Large intestine (tissue), 3 donors: ENCODE data around the gene POMGNT2. TPM values are rescaled to one million over a fixed set of nuclear protein-coding genes. Genes with fewer than 3 reads are reported as not detected.
"Not testable (repeated sequence)": the region's sequence is repeated elsewhere in the genome, so short reads cannot be mapped to it uniquely, and the experiment has no call there.

Source experiments
- DNase-seq, 2 donors: peaks; one replicate each; pipeline versions ENCODE4 v3.0.0 to v3.0.0-alpha.2; 2013
- H3K27ac ChIP-seq: one replicate; pipeline ENCODE4 v1.5.1; 2013; ENCODE audit warnings: low read length
- H3K27me3 ChIP-seq: 2 replicates; pipeline ENCODE4 v1.6.1; 2013; ENCODE audit warnings: low read length; ENCODE audit not compliant: control insufficient read depth, insufficient read depth
- H3K36me3 ChIP-seq: 2 replicates; pipeline ENCODE4 v1.6.1; 2013; ENCODE audit warnings: low read length; ENCODE audit not compliant: control insufficient read depth, insufficient read depth
- H3K4me1 ChIP-seq: one replicate; pipeline ENCODE4 v1.6.1; 2013; ENCODE audit warnings: low read length; ENCODE audit not compliant: control insufficient read depth, insufficient read depth
- H3K4me3 ChIP-seq: one replicate; pipeline ENCODE4 v1.5.1; 2013; ENCODE audit warnings: low read length
- H3K9me3 ChIP-seq: one replicate; pipeline ENCODE4 v1.6.1; 2013; ENCODE audit warnings: mild to moderate bottlenecking, low read depth, low read length, moderate library complexity; ENCODE audit not compliant: control insufficient read depth
- WGBS: methylation state at CpG from one replicate; pipeline ENCODE4 v1.1.5; 2013; ENCODE audit warnings: low lambda C conversion rate; ENCODE audit not compliant: insufficient coverage; 5-methylcytosine and 5-hydroxymethylcytosine counted together
- polyA plus RNA-seq: library from polyadenylated mRNA; unstranded; fragments of 120-200 nt; gene quantifications from one replicate; pipeline ENCODE4 v1.2.1, GENCODE V29; 2013

POMGNT2 gene
- polyA plus RNA-seq, 1 donor, result 13.5 TPM

DNA sequence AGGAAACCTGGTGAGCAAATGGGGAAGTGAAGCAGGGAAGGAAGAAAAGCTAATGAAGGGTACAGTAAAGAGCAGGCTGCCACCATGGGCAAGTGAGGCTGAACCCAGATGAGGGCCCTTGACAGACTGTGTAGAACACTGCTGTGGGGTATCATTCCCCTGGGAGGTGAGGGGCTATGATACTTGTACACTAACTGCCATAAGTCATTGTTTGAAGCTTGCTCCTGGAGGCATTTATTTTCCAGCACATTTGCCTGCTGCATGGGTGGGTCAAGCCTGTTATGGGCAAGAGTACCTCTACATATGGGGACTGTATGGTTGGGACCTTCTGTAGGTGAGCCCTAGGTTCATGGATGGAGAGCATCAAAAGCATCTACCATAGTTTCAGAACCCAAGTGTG lies 57.4 kb downstream of the POMGNT2 start:
- Histone ChIP-seq H3K4me1 (no peaks in the 10 kb centered on the region), H3K27ac (no peak overlapping the region), H3K27me3 (no peaks in the 10 kb centered on the region), H3K36me3 (no peaks in the 10 kb centered on the region), H3K9me3 (peaks cover 14% of the 10 kb centered on the region), H3K4me3 (no peak overlapping the region)
- no peak for DNase-seq

DNA sequence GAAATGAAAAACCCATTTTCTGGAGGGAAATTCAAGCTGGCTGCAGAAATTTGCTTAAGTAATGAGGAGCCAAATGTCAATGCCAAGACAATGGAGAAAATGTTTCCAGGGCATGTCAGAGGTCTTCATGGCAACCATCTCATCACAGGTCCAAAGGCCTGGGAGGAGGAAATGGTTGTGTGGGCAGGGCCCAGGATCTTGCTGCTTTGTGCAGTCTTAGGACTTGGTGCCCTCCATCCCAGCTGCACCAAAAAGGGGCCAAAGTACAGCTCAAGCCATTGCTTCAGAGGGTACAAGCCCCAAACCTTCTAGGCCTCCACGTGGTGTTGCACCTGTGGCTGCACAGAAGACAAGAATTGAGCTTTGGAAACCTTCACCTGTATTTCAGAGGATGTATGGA lies 59.3 kb downstream of the POMGNT2 start:
- Histone ChIP-seq H3K9me3 (peaks cover 10% of the 10 kb centered on the region), H3K27ac (no peak overlapping the region), H3K36me3 (no peaks in the 10 kb centered on the region), H3K4me3 (no peak overlapping the region), H3K4me1 (no peaks in the 10 kb centered on the region), H3K27me3 (no peaks in the 10 kb centered on the region)
- no CpG with 5 or more reads among the region's 1 CpG for WGBS
- no peak for DNase-seq

DNA sequence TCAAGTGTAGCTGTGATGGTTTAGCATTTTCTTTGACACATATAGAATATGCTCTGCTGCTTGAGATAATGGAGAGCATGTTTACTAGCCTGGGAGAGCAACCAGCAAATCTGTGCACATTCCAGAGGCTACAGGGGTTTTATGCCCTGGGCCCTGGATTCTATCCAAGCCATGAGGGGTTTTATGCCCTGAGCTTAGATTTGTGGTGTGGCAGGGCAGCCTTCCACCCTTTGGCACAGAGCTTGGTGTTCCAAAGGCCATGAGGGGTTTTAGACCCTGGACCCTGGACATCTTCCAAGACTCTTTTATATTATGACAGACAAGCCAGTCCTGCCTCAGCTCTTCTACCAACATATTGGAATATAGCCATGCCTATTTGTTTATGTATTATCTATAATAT lies 60.8 kb downstream of the POMGNT2 start:
- not testable (repeated sequence) for H3K4me1 ChIP-seq, H3K27ac ChIP-seq, DNase-seq

DNA sequence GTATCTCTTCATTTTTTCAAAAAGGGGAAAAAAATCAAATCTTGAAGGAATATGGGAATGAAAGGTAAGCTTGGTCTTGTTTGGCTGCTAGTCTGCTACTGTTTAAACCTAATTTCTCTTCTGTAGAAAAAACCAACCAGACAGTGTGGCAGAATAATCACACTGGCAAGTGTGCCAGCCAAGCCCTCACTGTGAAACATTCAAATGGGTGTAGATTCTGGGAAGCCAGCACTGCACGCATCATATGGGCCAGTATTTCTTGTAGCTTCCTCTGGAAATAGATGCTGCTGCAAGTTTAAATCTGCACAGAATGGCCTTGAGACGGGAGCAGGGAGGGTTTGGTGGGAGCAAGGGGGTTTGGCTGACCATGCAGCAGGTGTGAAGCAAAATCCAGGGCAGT lies 62.1 kb downstream of the POMGNT2 start:
- no peaks in the 10 kb centered on the region for H3K27me3 ChIP-seq
- H3K4me3 ChIP-seq, result no peak overlapping the region
- no peaks in the 10 kb centered on the region for H3K4me1 ChIP-seq
- peaks cover 8% of the 10 kb centered on the region for H3K9me3 ChIP-seq
- H3K27ac ChIP-seq, result no peak overlapping the region
- DNase-seq, result no peak
- no peaks in the 10 kb centered on the region for H3K36me3 ChIP-seq
- no CpG with 5 or more reads among the region's 2 CpGs for WGBS

More for the DNA sequence above, 60.8 kb downstream of the POMGNT2 start:
- H3K27me3 ChIP-seq, H3K36me3 ChIP-seq, H3K4me3 ChIP-seq, H3K9me3 ChIP-seq: not testable (repeated sequence)

DNA sequence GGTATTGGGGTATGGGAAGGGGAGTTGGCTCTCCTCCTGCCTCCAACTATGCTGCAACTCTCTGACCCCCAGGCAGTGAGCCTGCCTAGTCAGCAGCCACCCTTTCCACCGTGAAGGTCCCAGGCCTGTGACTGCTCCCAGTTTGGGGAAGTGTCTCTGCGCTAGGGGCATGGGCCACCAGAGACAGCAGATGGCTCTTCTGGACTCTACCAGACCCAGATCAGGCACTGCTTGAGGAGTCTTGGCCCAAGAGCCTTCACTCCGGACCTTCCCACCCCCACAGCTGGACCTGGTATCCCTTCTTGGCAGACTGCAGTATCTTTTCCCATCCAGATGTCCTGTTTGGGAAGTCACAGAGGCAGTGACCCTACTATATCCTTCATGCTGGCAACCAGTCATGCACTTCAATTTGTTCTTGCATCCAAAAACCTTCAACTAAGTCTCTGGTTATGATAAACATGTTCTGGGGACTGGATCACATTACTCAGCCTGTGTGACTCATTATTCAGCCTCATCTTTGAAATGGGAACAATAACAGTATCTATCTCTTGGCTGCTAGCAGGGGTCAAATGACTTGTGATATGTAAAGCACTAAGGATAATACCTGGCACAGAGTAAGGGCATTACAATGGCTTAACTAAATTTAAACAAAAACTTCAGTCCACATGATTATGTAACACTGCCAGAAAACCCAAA lies 62.7 kb downstream of the POMGNT2 start:
- H3K4me1 ChIP-seq, result no peaks in the 10 kb centered on the region
- H3K9me3 ChIP-seq, result peaks cover 8% of the 10 kb centered on the region
- DNase-seq, result no peak
- no peak overlapping the region for H3K27ac ChIP-seq
- no CpG with 5 or more reads among the region's 3 CpGs for WGBS
- H3K27me3 ChIP-seq, result no peaks in the 10 kb centered on the region
- H3K4me3 ChIP-seq, result no peak overlapping the region
- H3K36me3 ChIP-seq, result no peaks in the 10 kb centered on the region

DNA sequence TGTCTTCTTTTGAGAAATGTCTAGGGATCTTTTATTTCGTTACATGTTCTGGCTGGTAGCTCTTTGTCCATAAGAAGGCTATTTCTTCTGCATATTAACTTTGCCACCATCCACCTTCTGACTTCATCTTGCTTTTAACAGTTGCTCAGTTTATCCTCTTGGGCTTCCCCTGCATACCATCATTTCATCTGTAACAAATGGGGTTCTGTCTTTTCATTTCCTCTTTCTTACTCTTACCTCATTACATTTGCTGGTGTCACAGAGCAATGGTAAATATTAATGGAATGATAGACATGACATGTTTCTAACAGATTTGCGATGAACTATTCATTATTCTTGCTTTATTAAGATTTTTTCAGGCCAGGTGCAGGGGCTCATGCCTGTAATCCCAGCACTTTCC lies 64.4 kb downstream of the POMGNT2 start:
- no peak for DNase-seq
- H3K27me3 ChIP-seq, result no peaks in the 10 kb centered on the region

DNA sequence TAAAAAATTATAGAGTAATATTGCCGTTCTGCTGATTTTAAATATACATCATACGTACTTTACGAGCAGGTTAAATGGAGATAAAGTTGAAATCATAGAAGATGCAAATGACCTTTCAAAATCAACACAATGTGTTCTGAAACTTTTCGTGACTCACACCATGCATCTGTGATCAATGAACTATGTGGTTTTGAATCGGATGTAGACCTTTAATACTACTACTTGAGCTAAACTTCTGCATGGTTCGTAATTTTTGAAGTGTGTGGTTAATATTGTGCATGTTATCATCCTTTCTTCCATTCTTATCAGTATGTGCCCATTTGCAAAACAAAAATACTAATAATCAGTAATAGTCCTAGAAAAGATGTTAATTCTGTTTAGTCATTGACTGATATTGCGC lies 67.9 kb downstream of the POMGNT2 start:
- no peak for DNase-seq
- Histone ChIP-seq H3K4me1 (no peaks in the 10 kb centered on the region), H3K4me3 (no peak overlapping the region), H3K27ac (no peak overlapping the region), H3K27me3 (no peaks in the 10 kb centered on the region), H3K36me3 (peaks cover 2% of the 10 kb centered on the region), H3K9me3 (no peaks in the 10 kb centered on the region)
- 88% methylated on average over 3 of the region's 7 CpGs for WGBS

More for the DNA sequence above, 64.4 kb downstream of the POMGNT2 start:
- peaks cover 8% of the 10 kb centered on the region for H3K9me3 ChIP-seq
- no peaks in the 10 kb centered on the region for H3K36me3 ChIP-seq
- WGBS, result 100% methylated on average over 2 of the region's 2 CpGs
- H3K27ac ChIP-seq, result no peak overlapping the region
- H3K4me3 ChIP-seq, result no peak overlapping the region
- H3K4me1 ChIP-seq, result no peaks in the 10 kb centered on the region

DNA sequence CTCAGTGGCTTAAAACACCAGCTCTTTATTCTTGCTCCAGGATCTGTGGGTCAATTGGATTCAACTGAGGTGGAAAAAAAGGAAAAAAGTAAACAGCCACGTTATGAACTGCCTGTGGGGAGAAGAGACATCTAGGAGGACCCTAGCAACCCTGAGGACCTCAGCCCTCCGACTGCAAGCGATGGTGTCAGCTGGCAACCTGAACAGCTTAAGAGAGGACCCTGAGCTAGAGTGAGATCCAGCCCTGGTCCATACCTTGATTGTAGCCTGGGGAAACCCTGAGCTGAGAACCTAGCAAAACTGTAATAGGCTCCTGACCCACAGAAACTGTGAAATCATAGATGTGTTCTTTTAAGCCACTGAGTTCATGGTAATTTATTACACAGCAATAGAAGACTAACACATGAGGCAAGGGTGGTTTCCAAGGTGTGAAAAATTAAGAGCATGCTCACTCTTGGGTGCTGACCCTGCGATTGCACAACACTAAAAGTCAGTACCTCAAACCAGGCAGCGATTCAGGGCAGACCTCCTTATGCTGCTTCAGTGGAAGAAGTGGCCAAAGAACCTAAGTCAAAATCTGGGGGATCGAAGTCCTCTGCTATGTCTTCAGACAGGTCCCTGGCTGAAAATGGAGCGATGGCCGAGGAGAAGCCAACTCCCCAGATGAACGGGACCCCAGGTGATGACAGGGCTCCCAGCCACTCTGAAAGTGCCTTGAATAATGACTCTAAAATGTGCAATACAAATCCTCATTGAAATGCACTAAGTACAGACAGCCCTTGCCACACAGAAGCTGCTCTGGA lies 69.1 kb downstream of the POMGNT2 start:
- no peak for DNase-seq
- no CpG with 5 or more reads among the region's 9 CpGs for WGBS
- H3K27me3 ChIP-seq, result no peaks in the 10 kb centered on the region

DNA sequence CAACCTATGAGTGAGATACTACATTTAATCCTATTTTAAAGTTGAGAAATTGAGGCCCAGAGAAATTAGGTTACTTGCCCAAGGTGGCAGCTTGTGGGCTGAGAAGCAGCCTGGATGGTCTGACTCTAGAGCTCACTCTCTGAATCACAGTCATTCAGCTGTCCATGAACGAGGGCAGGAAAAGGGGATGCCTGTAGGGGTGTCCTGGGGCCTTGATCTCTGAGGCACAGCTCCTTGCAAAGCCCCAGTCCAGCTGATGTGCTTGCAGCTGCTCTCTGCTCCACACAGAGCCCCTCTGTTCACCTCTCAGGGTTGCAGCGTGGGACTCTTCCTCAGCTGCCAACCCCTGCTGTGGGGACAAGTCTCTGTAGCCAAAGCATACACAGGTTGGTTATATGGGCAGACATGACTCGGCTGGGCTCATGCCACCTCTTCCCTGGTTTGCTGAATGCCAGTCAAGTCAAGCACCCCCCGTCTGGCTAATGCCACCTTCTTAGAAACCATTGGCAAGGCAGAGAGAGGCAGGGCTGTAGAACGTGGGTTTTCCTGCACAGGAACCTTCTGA lies 70.0 kb downstream of the POMGNT2 start:
- H3K9me3 ChIP-seq, result no peaks in the 10 kb centered on the region
- H3K4me1 ChIP-seq, result peaks cover 6% of the 10 kb centered on the region
- no peaks in the 10 kb centered on the region for H3K27me3 ChIP-seq
- DNase-seq, result no peak
- no CpG with 5 or more reads among the region's 5 CpGs for WGBS
- peaks cover 5% of the 10 kb centered on the region for H3K36me3 ChIP-seq
- no peak overlapping the region for H3K4me3 ChIP-seq
- no peak overlapping the region for H3K27ac ChIP-seq

More for the DNA sequence above, 69.1 kb downstream of the POMGNT2 start:
- no peak overlapping the region for H3K4me3 ChIP-seq
- peaks cover 5% of the 10 kb centered on the region for H3K36me3 ChIP-seq
- no peaks in the 10 kb centered on the region for H3K4me1 ChIP-seq
- H3K27ac ChIP-seq, result no peak overlapping the region
- H3K9me3 ChIP-seq, result no peaks in the 10 kb centered on the region

DNA sequence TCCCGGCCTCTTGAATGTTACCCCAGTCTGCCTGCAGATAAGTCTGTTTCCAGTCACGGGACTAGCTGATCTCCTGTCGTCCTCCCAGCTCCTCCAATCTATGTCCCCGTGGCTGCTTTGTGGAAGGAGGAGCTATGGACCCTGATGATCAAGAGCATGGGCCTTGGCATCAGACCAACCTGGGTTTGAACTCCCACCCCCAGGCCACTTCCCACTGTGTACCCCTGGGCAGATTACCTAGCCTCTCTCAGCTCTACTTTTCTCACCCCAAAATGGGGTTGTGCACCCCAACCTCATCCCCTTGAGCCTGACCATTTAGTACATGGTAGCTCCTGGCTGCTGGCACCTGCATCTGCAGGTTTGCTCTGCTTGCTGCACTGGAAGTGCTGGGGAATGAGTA lies 71.0 kb downstream of the POMGNT2 start:
- Histone ChIP-seq H3K27me3 (no peaks in the 10 kb centered on the region), H3K4me3 (no peak overlapping the region), H3K9me3 (no peaks in the 10 kb centered on the region), H3K27ac (no peak overlapping the region), H3K4me1 (peaks cover 6% of the 10 kb centered on the region), H3K36me3 (peaks cover 5% of the 10 kb centered on the region)
- no CpG with 5 or more reads among the region's 4 CpGs for WGBS
- no peak for DNase-seq
